BJ (cell line): ENCODE results near the gene TFB1M. TPM values are rescaled to one million over a fixed set of nuclear protein-coding genes. Genes with fewer than 3 reads are reported as not detected.

Source experiments
- CTCF ChIA-PET: fragments of 350-600 bp; formaldehyde crosslinking; extraction: SDS; loops from one replicate; lab custom pipeline; 2021; ENCODE audit warnings: antibody characterized with exemption, inconsistent platforms; lab: Yijun Ruan, JAX
- POLR2A ChIA-PET: fragments of 300-600 bp; sonication (Branson Sonifier 250); formaldehyde crosslinking; extraction: SDS; loops from one replicate; lab custom pipeline; 2021; ENCODE audit warnings: antibody characterized with exemption; lab: Charles Lee
- DNase-seq: peaks from one replicate; pipeline ENCODE4 v3.0.0-alpha.2; 2011; ENCODE audit warnings: low read depth
- H3K27me3 ChIP-seq: 2 replicates; pipeline ENCODE4 v1.6.0; 2011; ENCODE audit warnings: low read length; ENCODE audit not compliant: control insufficient read depth, insufficient read depth
- H3K36me3 ChIP-seq: 2 replicates; pipeline ENCODE4 v1.5.1; 2011; ENCODE audit warnings: low read length; ENCODE audit not compliant: control insufficient read depth, insufficient read depth
- H3K4me3 ChIP-seq: 2 replicates; pipeline ENCODE4 v1.5.1; 2011; ENCODE audit warnings: low read depth, mild to moderate bottlenecking, control low read depth, low read length
- CTCF ChIP-seq: IDR thresholded peaks from 2 replicates; pipeline ENCODE4 v1.5.1; 2011; ENCODE audit warnings: low read depth, mild to moderate bottlenecking, control low read depth, inconsistent platforms, low read length, moderate library complexity; ENCODE audit not compliant: insufficient read depth
- polyA plus RNA-seq: library from polyadenylated mRNA; depleted of rRNA; stranded (reverse); fragments of >200 nt; gene quantifications from 2 replicates; pipeline ENCODE4 v1.2.3, GENCODE V29; 2011

Gene TFB1M
- polyA plus RNA-seq, 1 experiment, result 12.9 TPM

- POLR2A ChIA-PET, result no interaction called here
Measured at GRCh38 chr6:155333414-155333813, 19.1 kb upstream of the TFB1M start.

GRCh38 chr6:155330922-155331321 lies 16.6 kb upstream of the TFB1M start:
- DNase-seq, result no peak

More at GRCh38 chr6:155333414-155333813, 19.1 kb upstream of the TFB1M start:
- Histone ChIP-seq H3K27me3 (no peaks in the 10 kb centered on the region), H3K4me3 (no peak overlapping the region), H3K36me3 (no peaks in the 10 kb centered on the region)
- DNase-seq, result no peak
- CTCF ChIA-PET, result interaction anchor here (0.9 to 1.0 kb wide), 2 partner anchors 13 to 161 kb away, joined by 3 to 4 read pairs; no protein-coding TSS in a partner anchor
- TF ChIP-seq CTCF, result no peak

GRCh38 chr6:155330133-155330734 lies 15.9 kb upstream of the TFB1M start:
- DNase-seq, result no peak
- ChIA-PET CTCF (interaction anchor here (0.6 to 9.1 kb wide), 3 partner anchors 97 to 199 kb away, joined by 3 to 75 read pairs (median 4); no protein-coding TSS in a partner anchor), POLR2A (no interaction called here)
- H3K27me3 ChIP-seq, result no peaks in the 10 kb centered on the region
- H3K4me3 ChIP-seq, result no peak overlapping the region
- H3K36me3 ChIP-seq, result no peaks in the 10 kb centered on the region
- no peak for TF ChIP-seq CTCF

More at GRCh38 chr6:155330922-155331321, 16.6 kb upstream of the TFB1M start:
- ChIA-PET CTCF (interaction anchor here (0.6 to 9.1 kb wide), 4 partner anchors 21 to 198 kb away, joined by 3 to 75 read pairs (median 4); no protein-coding TSS in a partner anchor), POLR2A (interaction anchor here (0.6 kb wide), 1 partner anchor 354 kb away, joined by 3 read pairs; no protein-coding TSS in a partner anchor)
- no peak overlapping the region for H3K4me3 ChIP-seq
- no peaks in the 10 kb centered on the region for H3K36me3 ChIP-seq
- H3K27me3 ChIP-seq, result no peaks in the 10 kb centered on the region
- no peak for TF ChIP-seq CTCF

GRCh38 chr6:155329460-155330132 lies 15.3 kb upstream of the TFB1M start:
- ChIA-PET POLR2A (no interaction called here), CTCF (interaction anchor here (1.2 to 9.1 kb wide), 3 partner anchors 167 to 199 kb away, joined by 3 to 75 read pairs (median 4); no protein-coding TSS in a partner anchor)
- H3K4me3 ChIP-seq, result no peak overlapping the region
- no peak for TF ChIP-seq CTCF
- no peaks in the 10 kb centered on the region for H3K36me3 ChIP-seq
- DNase-seq, result no peak
- H3K27me3 ChIP-seq, result no peaks in the 10 kb centered on the region
